Effector memory CD4-positive, alpha-beta T cell (primary cell): Measurements from ENCODE around the gene CCDC6.
"Not testable (repeated sequence)": the region's sequence is repeated elsewhere in the genome, so short reads cannot be mapped to it uniquely, and the experiment has no call there.

Source experiments
- DNase-seq, 3 donors: peaks; one replicate each; pipeline ENCODE4 v3.0.0-alpha.2; 2020
- H3K27ac ChIP-seq: 2 replicates; pipeline ENCODE4 v1.7.0; 2013; ENCODE audit warnings: mild to moderate bottlenecking, low read length, moderate library complexity; ENCODE audit not compliant: insufficient read depth, poor library complexity, severe bottlenecking
- H3K27me3 ChIP-seq: replicated peaks from 2 replicates; pipeline ENCODE4 v1.7.0; 2013; ENCODE audit warnings: mild to moderate bottlenecking, low read length; ENCODE audit not compliant: insufficient read depth, control insufficient read depth, poor library complexity, severe bottlenecking
- H3K36me3 ChIP-seq: 2 replicates; pipeline ENCODE4 v1.7.0; 2013; ENCODE audit warnings: mild to moderate bottlenecking, low read length, moderate library complexity; ENCODE audit not compliant: control insufficient read depth, insufficient read depth
- H3K4me1 ChIP-seq: 2 replicates; pipeline ENCODE4 v1.7.0; 2013; ENCODE audit warnings: low read length, mild to moderate bottlenecking; ENCODE audit not compliant: control insufficient read depth, insufficient read depth, poor library complexity, severe bottlenecking
- H3K4me3 ChIP-seq: 2 replicates; pipeline ENCODE4 v1.7.0; 2013; ENCODE audit warnings: low read length, low read depth, mild to moderate bottlenecking; ENCODE audit not compliant: insufficient read depth, poor library complexity, severe bottlenecking
- H3K9me3 ChIP-seq: 2 replicates; pipeline ENCODE4 v1.7.0; 2013; ENCODE audit warnings: mild to moderate bottlenecking, low read length, moderate library complexity; ENCODE audit not compliant: control insufficient read depth

Gene CCDC6

DNA sequence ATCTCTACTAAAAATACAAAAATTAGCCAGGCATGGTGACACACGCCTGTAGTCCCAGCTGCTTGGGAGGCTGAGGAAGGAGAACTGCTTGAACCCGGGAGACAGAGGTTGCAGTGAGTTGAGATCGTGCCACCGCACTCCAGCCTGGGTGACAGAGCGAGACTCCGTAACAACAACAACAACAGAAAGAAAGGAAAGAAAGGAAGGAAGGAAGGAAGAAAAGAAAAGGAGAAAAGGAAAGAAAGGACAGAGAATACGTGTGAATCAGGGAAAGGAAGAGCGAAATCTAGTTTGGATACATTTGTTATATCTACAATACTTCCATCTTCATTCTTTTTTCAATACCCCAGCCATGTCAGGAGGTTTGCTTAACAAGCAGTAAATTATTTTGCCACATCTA is 21.5 kb downstream of the CCDC6 start:
- not testable (repeated sequence) for DNase-seq, H3K27me3 ChIP-seq, H3K4me3 ChIP-seq, H3K9me3 ChIP-seq, H3K36me3 ChIP-seq, H3K27ac ChIP-seq
- H3K4me1 ChIP-seq: peaks cover 16% of the 10 kb centered on the region

DNA sequence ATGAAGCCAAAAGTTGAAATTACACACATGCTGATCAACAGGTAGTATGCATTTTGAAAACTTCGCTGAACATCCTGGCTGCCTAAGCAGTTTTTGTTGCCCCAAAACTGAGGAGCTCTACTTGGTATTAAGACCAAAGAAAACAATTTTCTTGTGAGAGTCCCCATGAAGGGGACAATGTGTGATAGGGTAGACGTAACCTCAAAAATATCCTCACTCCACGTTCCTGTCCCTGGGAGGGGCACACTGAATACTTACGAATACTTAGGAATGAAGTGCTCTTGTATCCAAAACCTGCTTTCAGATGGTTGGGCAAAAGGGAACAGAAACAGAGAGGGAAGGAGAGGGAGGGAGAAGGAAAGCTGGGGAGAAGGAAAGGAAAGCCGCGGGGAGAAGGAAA is 24.7 kb downstream of the CCDC6 start:
- no peak for DNase-seq
- Histone ChIP-seq H3K36me3 (no peaks in the 10 kb centered on the region), H3K27ac (no peak overlapping the region), H3K9me3 (no peaks in the 10 kb centered on the region), H3K27me3 (no peaks in the 10 kb centered on the region), H3K4me3 (no peak overlapping the region), H3K4me1 (peaks cover 10% of the 10 kb centered on the region)

DNA sequence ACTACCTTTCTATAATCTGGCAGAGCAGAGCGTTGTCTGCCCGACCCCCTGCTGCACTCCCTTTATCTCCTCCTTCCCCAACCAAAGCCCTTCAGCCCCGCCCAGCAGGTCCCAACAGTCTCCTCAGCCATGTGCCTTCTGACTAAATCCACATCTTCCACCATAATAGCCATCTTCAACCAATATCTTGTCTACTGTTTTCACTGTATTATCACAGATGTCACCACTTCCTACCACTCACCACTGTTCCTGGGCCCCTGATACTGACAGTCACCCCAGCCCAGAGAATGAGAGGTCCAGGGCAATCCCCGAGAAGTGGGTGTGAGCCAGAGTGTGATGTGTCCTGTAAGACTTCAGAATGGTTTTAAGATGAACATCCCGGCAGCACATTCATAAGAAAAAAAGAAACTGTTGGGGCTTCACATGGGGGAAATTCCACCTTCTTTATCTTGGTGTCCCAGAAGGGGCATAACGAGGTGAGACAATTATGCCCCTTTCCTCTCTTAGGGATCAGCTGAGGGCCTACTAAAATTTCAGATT is 25.3 kb downstream of the CCDC6 start:
- no peaks in the 10 kb centered on the region for H3K27me3 ChIP-seq
- H3K27ac ChIP-seq: no peak overlapping the region
- DNase-seq: peak in 1 of 3 donors; percentile 33
- H3K4me3 ChIP-seq: no peak overlapping the region
- peaks cover 10% of the 10 kb centered on the region for H3K4me1 ChIP-seq
- no peaks in the 10 kb centered on the region for H3K9me3 ChIP-seq
- no peaks in the 10 kb centered on the region for H3K36me3 ChIP-seq

- Histone ChIP-seq H3K36me3 (no peaks in the 10 kb centered on the region), H3K4me3 (no peak overlapping the region), H3K27me3 (no peaks in the 10 kb centered on the region), H3K27ac (no peak overlapping the region), H3K4me1 (peaks cover 5% of the 10 kb centered on the region), H3K9me3 (no peaks in the 10 kb centered on the region)
- DNase-seq: no peak
Observed at GRCh38 chr10:59880019-59880717, 26.2 kb downstream of the CCDC6 start.

DNA sequence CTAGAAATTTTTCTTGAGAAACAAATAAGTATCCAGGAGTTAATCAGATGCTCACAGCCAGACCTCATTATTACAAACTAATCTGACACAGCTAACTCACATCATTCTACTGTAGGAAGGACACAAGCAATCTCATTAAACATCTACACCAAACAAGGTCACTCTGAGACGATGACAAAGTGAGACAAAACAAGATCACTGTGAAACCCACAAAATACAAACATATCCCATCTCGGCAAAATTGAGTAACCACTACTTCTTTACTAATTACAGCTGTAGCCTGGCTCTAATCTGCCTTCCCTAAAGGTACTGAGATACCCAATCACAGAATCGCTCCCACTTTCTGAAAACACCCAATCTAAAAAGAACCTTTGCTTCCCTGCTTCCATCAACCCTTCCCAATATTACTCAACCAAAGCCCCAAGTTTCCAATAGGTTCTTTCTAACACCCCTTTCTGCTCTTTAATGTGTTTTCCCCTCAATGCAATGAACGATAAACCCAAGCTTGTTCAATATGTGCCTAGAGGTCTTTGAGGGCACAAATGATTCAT is 26.9 kb downstream of the CCDC6 start:
- Histone ChIP-seq H3K27ac (no peak overlapping the region), H3K4me3 (no peak overlapping the region), H3K36me3 (no peaks in the 10 kb centered on the region), H3K9me3 (no peaks in the 10 kb centered on the region), H3K4me1 (peaks cover 5% of the 10 kb centered on the region), H3K27me3 (no peaks in the 10 kb centered on the region)
- no peak for DNase-seq

DNA sequence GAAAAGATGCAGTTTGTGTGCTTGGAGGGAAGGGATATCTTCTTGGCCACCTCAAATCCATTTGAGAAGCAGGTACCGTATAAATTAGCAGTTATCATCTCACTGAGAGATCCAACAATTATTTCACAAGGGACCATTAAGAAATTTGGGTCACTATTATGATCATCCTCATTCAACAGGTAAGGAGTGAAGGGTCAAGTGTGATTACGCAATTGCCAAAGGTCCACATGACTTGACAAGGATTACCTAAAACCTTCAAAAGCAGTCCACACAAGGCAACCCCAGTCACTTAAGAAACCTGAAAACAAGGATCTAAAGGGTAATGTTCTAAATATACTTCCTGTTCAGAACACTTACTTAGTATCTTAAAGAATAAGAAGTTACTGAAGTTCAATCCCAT is 27.4 kb downstream of the CCDC6 start:
- no peak for DNase-seq
- no peak overlapping the region for H3K27ac ChIP-seq
- peaks cover 5% of the 10 kb centered on the region for H3K4me1 ChIP-seq
- H3K4me3 ChIP-seq: no peak overlapping the region
- no peaks in the 10 kb centered on the region for H3K36me3 ChIP-seq
- no peaks in the 10 kb centered on the region for H3K9me3 ChIP-seq
- H3K27me3 ChIP-seq: no peaks in the 10 kb centered on the region

- H3K4me1 ChIP-seq: peaks cover 5% of the 10 kb centered on the region
- DNase-seq: no peak
Observed at GRCh38 chr10:59878289-59878688, 28.1 kb downstream of the CCDC6 start.

GRCh38 chr10:59877191-59877671 is 29.1 kb downstream of the CCDC6 start:
- Histone ChIP-seq H3K27me3 (no peaks in the 10 kb centered on the region), H3K27ac (no peak overlapping the region), H3K4me3 (no peak overlapping the region), H3K36me3 (no peaks in the 10 kb centered on the region), H3K4me1 (peaks cover 5% of the 10 kb centered on the region), H3K9me3 (no peaks in the 10 kb centered on the region)
- no peak for DNase-seq

More at GRCh38 chr10:59878289-59878688, 28.1 kb downstream of the CCDC6 start:
- Histone ChIP-seq H3K27me3 (no peaks in the 10 kb centered on the region), H3K36me3 (no peaks in the 10 kb centered on the region), H3K27ac (no peak overlapping the region), H3K9me3 (no peaks in the 10 kb centered on the region), H3K4me3 (no peak overlapping the region)

GRCh38 chr10:59876695-59877094 is 29.7 kb downstream of the CCDC6 start:
- Histone ChIP-seq H3K9me3 (no peaks in the 10 kb centered on the region), H3K4me3 (no peak overlapping the region), H3K4me1 (peaks cover 5% of the 10 kb centered on the region), H3K27me3 (no peaks in the 10 kb centered on the region), H3K27ac (no peak overlapping the region), H3K36me3 (no peaks in the 10 kb centered on the region)
- no peak for DNase-seq

DNA sequence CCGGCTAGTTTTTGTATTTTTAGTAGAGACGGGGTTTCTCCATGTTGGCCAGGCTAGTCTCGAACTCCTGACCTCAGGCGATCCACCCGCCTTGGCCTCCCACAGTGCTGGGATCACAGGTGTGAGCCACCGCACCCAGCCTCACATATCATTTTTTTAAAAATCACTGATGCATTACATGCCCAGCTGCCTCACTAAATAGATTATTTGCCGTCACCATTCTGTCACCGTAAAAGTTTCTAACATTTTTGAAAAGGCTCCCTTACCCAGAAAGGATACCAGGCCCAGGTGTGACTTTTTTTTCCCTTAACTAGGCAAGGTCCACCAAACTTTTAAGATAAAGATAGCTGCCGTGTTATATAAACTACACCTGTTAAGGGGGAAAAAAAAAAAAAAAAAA is 30.1 kb downstream of the CCDC6 start:
- not testable (repeated sequence) for H3K36me3 ChIP-seq, H3K27ac ChIP-seq, H3K9me3 ChIP-seq, H3K27me3 ChIP-seq, H3K4me1 ChIP-seq, H3K4me3 ChIP-seq, DNase-seq
